H54 (cell line): Measurements from ENCODE around the gene ABCD3.
A peak's percentile ranks its signal among the peaks of the same experiment; 100 is the strongest.

Experiments used
- DNase-seq: peaks from one replicate; pipeline ENCODE4 v3.0.0; 2011; ENCODE audit warnings: low spot score, mixed read lengths; ENCODE audit not compliant: insufficient read length
- FAIRE-seq: peaks from 3 replicates; lab custom pipeline; 2011; peaks lifted over from hg19 to GRCh38; lab: Jason Lieb, UNC
- POLR2A ChIP-seq: IDR thresholded peaks from 2 replicates; pipeline ENCODE4 v1.6.1; 2011; ENCODE audit warnings: low read depth, mild to moderate bottlenecking, low read length

Gene ABCD3

GRCh38 chr1:94532077-94532476 is 113.9 kb downstream of the ABCD3 start:
- TF ChIP-seq POLR2A = no peak
- no peak for DNase-seq
- FAIRE-seq = no peak

- FAIRE-seq (no peak), DNase-seq (no peak)
- no peak for TF ChIP-seq POLR2A
Measured at GRCh38 chr1:94535095-94535494, 116.9 kb downstream of the ABCD3 start.

GRCh38 chr1:94535879-94536278 is 117.7 kb downstream of the ABCD3 start:
- FAIRE-seq (no peak), DNase-seq (no peak)
- TF ChIP-seq POLR2A = no peak

GRCh38 chr1:94537254-94537653 is 119.1 kb downstream of the ABCD3 start:
- FAIRE-seq = no peak
- DNase-seq = no peak
- no peak for TF ChIP-seq POLR2A

- no peak for TF ChIP-seq POLR2A
- FAIRE-seq = no peak
Measured at GRCh38 chr1:94538243-94538827, 120.1 kb downstream of the ABCD3 start.

GRCh38 chr1:94539496-94539895 is 121.3 kb downstream of the ABCD3 start:
- FAIRE-seq (peak; percentile 27), DNase-seq (no peak)
- no peak for TF ChIP-seq POLR2A

More at GRCh38 chr1:94538243-94538827, 120.1 kb downstream of the ABCD3 start:
- no peak for DNase-seq

- no peak for DNase-seq
- no peak for FAIRE-seq
- no peak for TF ChIP-seq POLR2A
Measured at GRCh38 chr1:94540440-94541245, 122.5 kb downstream of the ABCD3 start.

- DNase-seq (peak; percentile 77), FAIRE-seq (peak; percentile 43)
Measured at GRCh38 chr1:94541246-94542087, 123.3 kb downstream of the ABCD3 start, which contains the start of gene F3. TSS of gene F3 (minus strand) at chr1:94541759. CDS start at chr1:94541636, 123 bp downstream.

GRCh38 chr1:94542088-94542870 is 124.1 kb downstream of the ABCD3 start:
- peak; percentile 66 for FAIRE-seq
- no peak for DNase-seq
- TF ChIP-seq POLR2A = no peak

More at GRCh38 chr1:94541246-94542087, 123.3 kb downstream of the ABCD3 start, which contains the start of gene F3:
- TF ChIP-seq POLR2A = 0 out of 2 replicates have a peak, but pooled peaks have one; percentile 8

- DNase-seq = no peak
- FAIRE-seq = peak; percentile 36
- no peak for TF ChIP-seq POLR2A
Measured at GRCh38 chr1:94543001-94543400, 124.8 kb downstream of the ABCD3 start.

- FAIRE-seq (no peak), DNase-seq (no peak)
- TF ChIP-seq POLR2A = no peak
Measured at GRCh38 chr1:94543893-94544635, 125.9 kb downstream of the ABCD3 start.
